Activated naive CD4-positive, alpha-beta T cell treated with anti-CD3 and anti-CD28 coated beads for 36 hours (primary cell): ENCODE results near the gene FCN3. TPM values are rescaled to one million over a fixed set of nuclear protein-coding genes. Genes with fewer than 3 reads are reported as not detected.

ENCODE experiments used
- CTCF ChIA-PET: fragments of 350-600 bp; sonication (Branson Sonifier 250); formaldehyde crosslinking; loops from one replicate; lab custom pipeline; 2021; ENCODE audit warnings: antibody characterized with exemption; lab: Charles Lee
- DNase-seq: peaks from one replicate; pipeline ENCODE4 v3.0.0-alpha.2; 2020
- H3K27ac Mint-ChIP-seq: one replicate; pipeline ENCODE4 v1.8.0; 2021; ENCODE audit warnings: mild to moderate bottlenecking, mixed read lengths
- H3K27me3 Mint-ChIP-seq: one replicate; pipeline ENCODE4 v1.8.0; 2021; ENCODE audit warnings: low read depth, mixed read lengths
- H3K36me3 Mint-ChIP-seq: one replicate; pipeline ENCODE4 v1.8.0; 2021; ENCODE audit warnings: low read depth, mixed read lengths
- H3K4me1 Mint-ChIP-seq: one replicate; pipeline ENCODE4 v1.8.0; 2021; ENCODE audit warnings: low read depth, mixed read lengths
- H3K4me3 Mint-ChIP-seq: one replicate; pipeline ENCODE4 v1.8.0; 2021; ENCODE audit warnings: mild to moderate bottlenecking, moderate library complexity, mixed read lengths
- H3K9me3 Mint-ChIP-seq: one replicate; pipeline ENCODE4 v1.8.0; 2021; ENCODE audit warnings: mixed read lengths
- intact Hi-C: fragments of 100-400 bp; cut with micrococcal nuclease; formaldehyde crosslinking; loops from one replicate; pipeline ENCODE4 v1.15.1; 2023
- total RNA-seq, 2 experiments: library from RNA; stranded (reverse); gene quantifications; one replicate each; pipeline ENCODE4 v1.2.3, GENCODE V29; 2021

Gene FCN3
- total RNA-seq, 2 experiments from 2014 or later = not detected

- intact Hi-C loops = no loop called here
- H3K27ac Mint-ChIP-seq = no peak overlapping the region
- CTCF ChIA-PET = interaction anchor here (0.9 to 5.2 kb wide), 4 partner anchors 15 to 35 kb away, joined by 3 to 38 read pairs (median 4); no protein-coding TSS in a partner anchor
- peak; percentile 34 for DNase-seq
- H3K27me3 Mint-ChIP-seq = no peaks in the 10 kb centered on the region
- peak overlapping the region; percentile 63 for H3K4me3 Mint-ChIP-seq
- H3K4me1 Mint-ChIP-seq = peaks cover 49% of the 10 kb centered on the region
- H3K36me3 Mint-ChIP-seq = no peaks in the 10 kb centered on the region
- H3K9me3 Mint-ChIP-seq = no peaks in the 10 kb centered on the region
These were observed 14.2 kb downstream of the FCN3 start for GRCh38 chr1:27360159-27361043.

- no peaks in the 10 kb centered on the region for H3K9me3 Mint-ChIP-seq
- peaks cover 45% of the 10 kb centered on the region for H3K4me1 Mint-ChIP-seq
- intact Hi-C loops = no loop called here
- no peak overlapping the region for H3K27ac Mint-ChIP-seq
- no peaks in the 10 kb centered on the region for H3K36me3 Mint-ChIP-seq
- no peak for DNase-seq
- peak overlapping the region; percentile 63 for H3K4me3 Mint-ChIP-seq
- CTCF ChIA-PET = interaction anchor here (0.9 to 5.2 kb wide), 4 partner anchors 14 to 36 kb away, joined by 3 to 38 read pairs (median 4); no protein-coding TSS in a partner anchor
- H3K27me3 Mint-ChIP-seq = no peaks in the 10 kb centered on the region
These were observed 14.8 kb downstream of the FCN3 start for GRCh38 chr1:27359822-27360158.

GRCh38 chr1:27358928-27359313 lies 15.7 kb downstream of the FCN3 start:
- Mint-ChIP-seq H3K4me1 (peaks cover 38% of the 10 kb centered on the region), H3K4me3 (no peak overlapping the region), H3K27ac (no peak overlapping the region)

GRCh38 chr1:27358038-27358927 lies 16.3 kb downstream of the FCN3 start:
- H3K27me3 Mint-ChIP-seq = no peaks in the 10 kb centered on the region
- CTCF ChIA-PET = interaction anchor here (0.7 to 5.2 kb wide), 28 partner anchors 8 to 440 kb away, joined by 3 to 38 read pairs (median 8); partner anchors contain the start of genes IFI6, MAP3K6 and SYTL1
- no peak overlapping the region for H3K27ac Mint-ChIP-seq
- H3K4me3 Mint-ChIP-seq = no peak overlapping the region
- DNase-seq = no peak
- peaks cover 38% of the 10 kb centered on the region for H3K4me1 Mint-ChIP-seq
- H3K9me3 Mint-ChIP-seq = no peaks in the 10 kb centered on the region
- H3K36me3 Mint-ChIP-seq = no peaks in the 10 kb centered on the region
- intact Hi-C loops = no loop called here

More at GRCh38 chr1:27358928-27359313, 15.7 kb downstream of the FCN3 start:
- H3K27me3 Mint-ChIP-seq = no peaks in the 10 kb centered on the region
- no peaks in the 10 kb centered on the region for H3K36me3 Mint-ChIP-seq
- CTCF ChIA-PET = interaction anchor here (1.2 to 5.2 kb wide), 4 partner anchors 13 to 31 kb away, joined by 3 to 38 read pairs (median 11); no protein-coding TSS in a partner anchor
- intact Hi-C loops = no loop called here
- DNase-seq = no peak
- no peaks in the 10 kb centered on the region for H3K9me3 Mint-ChIP-seq

GRCh38 chr1:27357281-27358037 lies 17.2 kb downstream of the FCN3 start:
- H3K4me1 Mint-ChIP-seq = peaks cover 38% of the 10 kb centered on the region

GRCh38 chr1:27356619-27357280 lies 17.9 kb downstream of the FCN3 start:
- Mint-ChIP-seq H3K27me3 (no peaks in the 10 kb centered on the region), H3K27ac (peak overlapping the region; percentile 78), H3K4me1 (peaks cover 38% of the 10 kb centered on the region), H3K36me3 (no peaks in the 10 kb centered on the region), H3K9me3 (no peaks in the 10 kb centered on the region), H3K4me3 (peak overlapping the region; percentile 70)
- intact Hi-C loops = loop anchor here (1.0 kb wide), 3 partner anchors 15 to 39 kb away; no protein-coding TSS in a partner anchor
- DNase-seq = peak; percentile 63
- CTCF ChIA-PET = interaction anchor here (0.6 to 5.2 kb wide), 28 partner anchors 8 to 268 kb away, joined by 3 to 38 read pairs (median 8); partner anchors contain the start of genes MAP3K6 and SYTL1

More at GRCh38 chr1:27357281-27358037, 17.2 kb downstream of the FCN3 start:
- peak; percentile 86 for DNase-seq
- no peaks in the 10 kb centered on the region for H3K36me3 Mint-ChIP-seq
- intact Hi-C loops = loop anchor here (1.0 kb wide), 3 partner anchors 16 to 38 kb away; no protein-coding TSS in a partner anchor
- CTCF ChIA-PET = interaction anchor here (0.7 to 5.2 kb wide), 31 partner anchors 8 to 439 kb away, joined by 3 to 38 read pairs (median 6); partner anchors contain the start of genes IFI6, MAP3K6 and SYTL1
- no peaks in the 10 kb centered on the region for H3K27me3 Mint-ChIP-seq
- H3K27ac Mint-ChIP-seq = peak overlapping the region; percentile 78
- peak overlapping the region; percentile 70 for H3K4me3 Mint-ChIP-seq
- H3K9me3 Mint-ChIP-seq = no peaks in the 10 kb centered on the region

GRCh38 chr1:27356277-27356618 lies 18.4 kb downstream of the FCN3 start:
- H3K9me3 Mint-ChIP-seq = no peaks in the 10 kb centered on the region
- DNase-seq = no peak
- no peaks in the 10 kb centered on the region for H3K27me3 Mint-ChIP-seq
- CTCF ChIA-PET = interaction anchor here (1.0 to 5.2 kb wide), 12 partner anchors 8 to 60 kb away, joined by 3 to 38 read pairs (median 12); partner anchors contain the start of gene MAP3K6
- H3K4me1 Mint-ChIP-seq = peaks cover 38% of the 10 kb centered on the region
- intact Hi-C loops = no loop called here
- no peaks in the 10 kb centered on the region for H3K36me3 Mint-ChIP-seq
- H3K27ac Mint-ChIP-seq = no peak overlapping the region
- peak overlapping the region; percentile 70 for H3K4me3 Mint-ChIP-seq

- no peak overlapping the region for H3K4me3 Mint-ChIP-seq
- H3K36me3 Mint-ChIP-seq = no peaks in the 10 kb centered on the region
- no peaks in the 10 kb centered on the region for H3K9me3 Mint-ChIP-seq
- H3K27ac Mint-ChIP-seq = no peak overlapping the region
- intact Hi-C loops = no loop called here
- CTCF ChIA-PET = interaction anchor here (0.6 to 5.2 kb wide), 8 partner anchors 10 to 475 kb away, joined by 3 to 38 read pairs (median 14); partner anchors contain the start of gene PPP1R8
- DNase-seq = no peak
- H3K4me1 Mint-ChIP-seq = peaks cover 38% of the 10 kb centered on the region
- no peaks in the 10 kb centered on the region for H3K27me3 Mint-ChIP-seq
These were observed 18.9 kb downstream of the FCN3 start for GRCh38 chr1:27355683-27356082.

- DNase-seq = no peak
- CTCF ChIA-PET = interaction anchor here (0.6 to 1.4 kb wide), 4 partner anchors 33 to 357 kb away, joined by 3 to 5 read pairs (median 3); no protein-coding TSS in a partner anchor
These were observed 21.0 kb downstream of the FCN3 start for GRCh38 chr1:27353629-27354028.

GRCh38 chr1:27353166-27353565 lies 21.5 kb downstream of the FCN3 start:
- intact Hi-C loops = no loop called here
- CTCF ChIA-PET = interaction anchor here (0.5 to 1.9 kb wide), 3 partner anchors 15 to 45 kb away, joined by 3 to 9 read pairs (median 5); no protein-coding TSS in a partner anchor
- Mint-ChIP-seq H3K27ac (no peak overlapping the region), H3K36me3 (no peaks in the 10 kb centered on the region), H3K27me3 (no peaks in the 10 kb centered on the region), H3K4me1 (peaks cover 25% of the 10 kb centered on the region), H3K9me3 (no peaks in the 10 kb centered on the region), H3K4me3 (no peak overlapping the region)
- DNase-seq = no peak

More at GRCh38 chr1:27353629-27354028, 21.0 kb downstream of the FCN3 start:
- Mint-ChIP-seq H3K9me3 (no peaks in the 10 kb centered on the region), H3K4me3 (no peak overlapping the region), H3K4me1 (peaks cover 25% of the 10 kb centered on the region), H3K27ac (no peak overlapping the region), H3K36me3 (no peaks in the 10 kb centered on the region), H3K27me3 (no peaks in the 10 kb centered on the region)
- intact Hi-C loops = no loop called here
